Osteocyte (in vitro differentiated cells): ENCODE data around the gene TBXAS1. TPM values are rescaled to one million over a fixed set of nuclear protein-coding genes. Genes with fewer than 3 reads are reported as not detected.
"Not testable (repeated sequence)": the region's sequence is repeated elsewhere in the genome, so short reads cannot be mapped to it uniquely, and the experiment has no call there.

Source experiments
- DNase-seq: peaks from one replicate; pipeline ENCODE4 v3.0.0; 2021; ENCODE audit warnings: mixed read lengths; ENCODE audit not compliant: unreplicated experiment; ENCODE audit errors: extremely low spot score
- H3K27ac Mint-ChIP-seq: one replicate; pipeline ENCODE4 v1.8.0; 2021; ENCODE audit warnings: mild to moderate bottlenecking, mixed read lengths; ENCODE audit not compliant: unreplicated experiment
- H3K27me3 Mint-ChIP-seq: one replicate; pipeline ENCODE4 v1.8.0; 2021; ENCODE audit warnings: mixed read lengths; ENCODE audit not compliant: unreplicated experiment
- H3K36me3 Mint-ChIP-seq: one replicate; pipeline ENCODE4 v1.8.0; 2021; ENCODE audit warnings: mixed read lengths; ENCODE audit not compliant: unreplicated experiment
- H3K4me1 Mint-ChIP-seq: one replicate; pipeline ENCODE4 v1.8.0; 2021; ENCODE audit warnings: mixed read lengths; ENCODE audit not compliant: unreplicated experiment
- H3K4me3 Mint-ChIP-seq: one replicate; pipeline ENCODE4 v1.8.0; 2021; ENCODE audit warnings: mild to moderate bottlenecking, moderate library complexity, mixed read lengths; ENCODE audit not compliant: unreplicated experiment
- H3K9me3 Mint-ChIP-seq: one replicate; pipeline ENCODE4 v1.8.0; 2021; ENCODE audit warnings: mixed read lengths; ENCODE audit not compliant: unreplicated experiment
- CTCF ChIP-seq: fragments of 200-600 bp; sonication (generic); IDR thresholded peaks from 2 replicates; pipeline ENCODE4 v1.5.0; 2021; ENCODE audit warnings: antibody characterized with exemption, mild to moderate bottlenecking, moderate library complexity
- total RNA-seq: library from RNA; stranded (reverse); gene quantifications from 2 replicates; pipeline ENCODE4 v1.2.1, GENCODE V29; 2021

The TBXAS1 gene
- total RNA-seq, 1 donor from 2014 or later = 3.5 TPM

- H3K9me3 Mint-ChIP-seq = no peaks in the 10 kb centered on the region
- no peaks in the 10 kb centered on the region for H3K4me1 Mint-ChIP-seq
- no peaks in the 10 kb centered on the region for H3K36me3 Mint-ChIP-seq
- DNase-seq = no peak
- no peak for TF ChIP-seq CTCF
- no peak overlapping the region for H3K4me3 Mint-ChIP-seq
- H3K27me3 Mint-ChIP-seq = peaks cover 38% of the 10 kb centered on the region
- H3K27ac Mint-ChIP-seq = no peak overlapping the region
These were observed 11.7 kb downstream of the TBXAS1 start for GRCh38 chr7:139840776-139841175.

GRCh38 chr7:139842401-139843210 is 13.5 kb downstream of the TBXAS1 start:
- Mint-ChIP-seq H3K27ac (no peak overlapping the region), H3K4me1 (no peaks in the 10 kb centered on the region), H3K9me3 (no peaks in the 10 kb centered on the region), H3K36me3 (no peaks in the 10 kb centered on the region), H3K27me3 (peaks cover 42% of the 10 kb centered on the region), H3K4me3 (no peak overlapping the region)
- no peak for TF ChIP-seq CTCF
- DNase-seq = no peak

GRCh38 chr7:139843211-139843537 is 14.1 kb downstream of the TBXAS1 start:
- not testable (repeated sequence) for H3K4me3 Mint-ChIP-seq, H3K36me3 Mint-ChIP-seq, H3K27ac Mint-ChIP-seq, H3K4me1 Mint-ChIP-seq, H3K9me3 Mint-ChIP-seq, DNase-seq
- peaks cover 39% of the 10 kb centered on the region for H3K27me3 Mint-ChIP-seq

- peaks cover 30% of the 10 kb centered on the region for H3K27me3 Mint-ChIP-seq
- no peak overlapping the region for H3K4me3 Mint-ChIP-seq
- H3K4me1 Mint-ChIP-seq = no peaks in the 10 kb centered on the region
- no peak overlapping the region for H3K27ac Mint-ChIP-seq
- H3K36me3 Mint-ChIP-seq = no peaks in the 10 kb centered on the region
- H3K9me3 Mint-ChIP-seq = no peaks in the 10 kb centered on the region
- no peak for TF ChIP-seq CTCF
- DNase-seq = no peak
These were observed 15.8 kb downstream of the TBXAS1 start for GRCh38 chr7:139844779-139845442.

GRCh38 chr7:139845443-139845805 is 16.4 kb downstream of the TBXAS1 start:
- peaks cover 30% of the 10 kb centered on the region for H3K27me3 Mint-ChIP-seq
- no peaks in the 10 kb centered on the region for H3K4me1 Mint-ChIP-seq
- no peak overlapping the region for H3K27ac Mint-ChIP-seq
- no peak for TF ChIP-seq CTCF
- DNase-seq = no peak
- H3K9me3 Mint-ChIP-seq = no peaks in the 10 kb centered on the region
- no peak overlapping the region for H3K4me3 Mint-ChIP-seq
- no peaks in the 10 kb centered on the region for H3K36me3 Mint-ChIP-seq
